Activated gamma-delta T cell (primary cell): ENCODE data around the gene MAS1L.

ENCODE experiments used
- DNase-seq: peaks from one replicate; lab custom pipeline; 2025; lab: John Stamatoyannopoulos, UW

The MAS1L gene

DNA sequence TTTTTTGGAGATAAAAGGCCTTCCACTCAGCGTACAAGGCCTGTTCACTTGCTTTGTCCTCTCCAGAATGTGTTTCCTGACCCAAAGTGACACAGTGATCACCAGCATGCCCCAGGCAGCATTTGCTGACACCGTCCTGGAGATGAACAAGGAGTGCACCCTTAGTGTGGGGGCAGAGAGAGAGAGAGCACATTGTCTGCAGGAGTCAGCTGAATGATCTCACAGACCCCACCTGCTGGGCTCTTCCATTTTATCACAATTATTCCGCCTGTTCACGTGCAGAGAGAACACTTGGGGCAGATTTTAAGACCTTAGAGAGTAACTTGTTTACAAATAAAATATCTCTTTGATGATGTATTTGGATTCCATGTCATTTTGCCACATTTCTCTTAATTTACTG, 22.4 kb upstream of the MAS1L start:
- no peak for DNase-seq

- DNase-seq = no peak
These were observed 22.0 kb upstream of the MAS1L start for GRCh38 chr6:29509711-29510110.

DNA sequence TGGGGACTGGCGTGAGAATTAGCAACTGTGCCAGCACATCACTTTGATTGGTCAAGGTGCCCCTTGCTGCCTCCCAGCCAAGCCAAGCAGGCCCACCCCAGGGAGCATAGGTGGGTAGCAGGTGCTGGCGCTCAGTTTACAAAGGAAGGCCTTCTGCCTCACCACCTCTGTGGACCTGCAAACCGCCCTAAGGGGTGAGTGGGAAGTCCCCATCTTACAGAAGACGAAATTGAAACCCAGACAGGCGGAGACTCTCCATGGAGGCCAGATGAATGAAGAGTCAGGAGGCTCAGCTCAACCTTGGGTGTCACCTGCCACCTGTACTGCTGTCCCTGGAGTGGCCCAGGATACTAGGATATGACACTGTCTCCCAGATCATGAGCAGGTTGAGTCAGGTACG, 21.5 kb upstream of the MAS1L start:
- no peak for DNase-seq

GRCh38 chr6:29507319-29507718, 19.6 kb upstream of the MAS1L start:
- DNase-seq = no peak

DNA sequence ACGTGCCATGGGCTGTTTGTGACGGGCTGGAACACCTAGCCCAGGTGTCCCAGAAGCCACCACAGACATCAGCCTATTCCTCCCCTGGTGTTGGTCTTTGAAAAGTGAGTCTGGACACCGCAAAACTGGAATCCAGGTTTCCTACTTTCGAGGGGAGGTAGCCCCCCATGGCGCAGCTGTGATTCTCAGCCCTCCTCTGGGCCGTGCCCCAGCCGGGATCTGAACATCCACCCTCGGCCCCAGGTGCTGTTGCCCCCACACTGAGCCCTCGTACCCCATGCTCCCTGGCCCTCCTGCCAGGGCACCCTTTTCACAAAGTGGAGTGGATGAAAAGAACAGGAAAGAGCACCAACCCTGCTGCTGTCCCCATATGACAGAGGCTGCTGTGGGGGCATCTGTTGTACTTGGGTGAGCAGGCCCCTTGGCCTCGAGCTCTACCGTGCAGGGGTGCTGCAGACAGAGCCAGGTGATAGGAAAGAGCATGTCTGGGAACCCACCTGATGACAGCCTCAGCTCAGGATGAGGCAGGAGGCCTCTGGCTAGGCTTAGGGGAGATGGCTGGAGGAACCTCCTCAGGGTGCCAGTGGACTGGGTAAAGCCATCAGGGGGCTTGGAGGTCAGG, 18.8 kb upstream of the MAS1L start:
- DNase-seq = no peak

DNA sequence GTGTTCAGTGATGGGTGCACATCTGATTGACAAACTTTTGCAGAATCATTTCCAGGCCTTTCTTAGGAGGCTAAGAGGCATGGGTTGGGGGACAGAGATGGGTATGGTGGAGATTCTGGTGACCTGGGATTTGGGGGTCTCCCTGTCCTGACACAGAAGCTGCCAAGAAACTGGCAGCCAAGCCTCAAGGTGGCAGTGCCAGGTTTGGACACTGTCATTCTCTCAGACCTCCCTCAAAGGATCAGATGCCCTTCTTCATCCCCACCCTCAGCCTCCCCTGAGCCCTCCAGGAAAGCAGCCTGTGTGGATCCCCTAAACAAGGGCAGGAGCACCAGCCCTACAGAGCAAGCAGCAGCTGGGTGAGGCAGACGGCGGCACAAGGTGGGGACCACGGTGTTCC, 18.1 kb upstream of the MAS1L start:
- no peak for DNase-seq

DNA sequence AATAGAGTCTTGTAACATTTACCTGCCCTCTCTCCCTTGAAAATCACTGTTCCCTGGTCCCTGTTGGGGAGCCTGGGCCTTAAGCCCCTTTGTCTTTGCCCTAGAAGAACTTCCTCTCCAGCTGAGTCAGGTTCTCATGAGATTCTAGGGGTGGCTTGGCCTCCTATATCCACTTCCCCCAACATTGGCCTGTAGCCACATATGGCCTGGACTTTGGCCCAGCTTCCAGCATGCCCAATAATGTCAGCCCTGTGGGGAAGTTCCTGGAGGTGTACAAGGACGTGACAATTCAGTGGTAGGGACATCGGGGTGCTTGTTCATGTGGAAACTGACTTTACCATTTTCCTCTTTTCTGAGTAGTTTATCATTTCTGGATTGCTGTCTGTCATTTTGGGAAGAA, 17.2 kb upstream of the MAS1L start:
- no peak for DNase-seq

- DNase-seq = no peak
These were observed 14.8 kb upstream of the MAS1L start for GRCh38 chr6:29502597-29502996.

DNA sequence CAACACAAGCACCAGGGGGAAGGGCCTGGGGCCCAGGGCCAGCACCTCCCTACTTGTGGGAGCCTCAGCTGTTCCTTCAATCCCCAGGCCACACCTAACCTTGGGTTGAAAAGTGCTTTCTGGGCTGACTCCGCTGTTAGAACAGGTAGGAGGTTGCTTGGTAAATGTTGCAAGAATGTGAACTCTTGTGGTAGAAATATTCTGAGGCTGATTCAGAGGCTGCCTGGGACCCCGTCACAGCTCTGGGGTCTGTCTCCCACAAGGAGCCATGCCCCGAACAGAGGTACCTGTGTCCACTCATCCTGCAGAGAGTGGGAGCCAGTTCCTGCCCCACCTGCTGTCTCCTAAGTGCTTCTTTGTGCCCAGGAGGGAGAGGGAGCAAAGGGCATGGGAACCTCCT, 14.4 kb upstream of the MAS1L start:
- DNase-seq = no peak

DNA sequence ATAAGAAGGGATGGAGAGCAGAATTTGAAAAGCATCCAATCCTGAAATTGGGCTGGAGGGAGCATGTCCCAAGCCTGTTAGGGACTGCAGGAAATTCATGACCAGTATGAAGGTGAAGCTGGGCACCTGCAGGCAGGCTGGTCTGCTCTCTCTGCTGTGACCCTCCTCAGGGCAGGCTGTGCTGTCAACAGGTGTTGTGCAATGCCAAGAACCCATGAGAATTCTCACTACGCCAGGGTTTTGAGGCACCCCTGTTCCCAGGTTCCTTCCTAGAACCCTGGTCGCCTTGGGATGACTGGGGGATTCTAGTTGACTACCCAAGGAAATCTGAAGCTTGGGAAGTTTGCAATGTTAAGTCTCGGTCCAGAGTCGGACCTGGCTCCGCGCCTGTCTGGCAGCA, 13.3 kb upstream of the MAS1L start:
- DNase-seq = no peak

DNA sequence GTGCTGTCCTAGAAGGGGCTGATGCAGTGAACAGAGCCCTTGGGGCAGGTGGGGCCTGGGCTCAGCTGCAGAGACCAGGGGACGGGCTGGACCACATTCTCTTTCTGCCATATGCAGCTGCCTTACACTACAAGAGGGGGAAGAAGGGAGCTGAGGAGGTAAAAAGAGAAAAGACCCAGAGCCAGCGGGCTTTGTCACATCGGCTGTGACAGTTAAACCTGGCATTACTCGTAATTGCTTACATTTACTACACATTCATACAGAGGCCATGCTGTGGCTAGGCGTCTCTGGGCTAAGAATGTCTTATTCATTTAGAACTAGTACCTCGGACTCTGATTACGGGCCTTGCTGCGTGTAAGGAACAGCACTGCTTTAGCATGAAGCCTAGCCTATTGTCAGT, 12.8 kb upstream of the MAS1L start:
- DNase-seq = no peak

DNA sequence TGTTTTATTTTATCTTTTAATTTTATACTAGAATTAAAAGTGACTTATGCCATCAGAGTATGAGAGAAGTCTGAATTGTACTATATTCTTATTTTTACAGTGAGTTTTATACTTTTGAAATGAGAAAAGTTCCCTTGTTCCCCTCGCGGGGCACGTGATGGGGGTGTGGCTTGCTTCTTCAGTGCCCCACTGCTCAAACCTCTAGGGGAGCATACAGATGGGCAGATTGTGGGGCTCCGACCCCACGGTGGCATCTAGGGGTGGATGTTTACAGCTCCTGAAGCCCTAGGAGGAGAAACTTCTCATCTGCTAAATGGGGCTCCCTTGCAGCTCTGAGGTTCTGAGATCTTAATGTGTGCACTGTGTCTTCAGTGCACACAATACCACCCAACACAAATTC, 11.9 kb upstream of the MAS1L start:
- DNase-seq = no peak

- DNase-seq = no peak
These were observed 9.2 kb upstream of the MAS1L start for GRCh38 chr6:29496961-29497360.

DNA sequence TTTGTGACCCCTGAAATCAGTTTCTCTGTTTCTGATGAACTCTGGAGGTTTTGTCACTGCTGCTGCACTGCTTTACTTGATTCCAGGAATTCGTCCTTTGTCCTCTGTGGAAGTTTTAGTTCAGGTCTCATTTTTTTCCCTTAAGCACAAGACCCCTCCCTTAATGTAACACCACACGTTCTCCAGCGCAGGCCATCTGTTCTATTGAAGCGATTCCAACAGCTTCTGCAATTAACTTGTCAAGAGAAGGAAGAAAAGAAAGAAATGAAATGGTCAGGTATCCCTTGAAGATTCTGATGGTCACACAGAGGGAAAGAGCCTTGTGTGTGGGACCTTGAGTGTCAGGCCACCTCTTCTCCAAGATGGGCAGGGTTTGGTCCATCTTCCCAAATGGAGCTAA, 7.8 kb upstream of the MAS1L start:
- DNase-seq = no peak

DNA sequence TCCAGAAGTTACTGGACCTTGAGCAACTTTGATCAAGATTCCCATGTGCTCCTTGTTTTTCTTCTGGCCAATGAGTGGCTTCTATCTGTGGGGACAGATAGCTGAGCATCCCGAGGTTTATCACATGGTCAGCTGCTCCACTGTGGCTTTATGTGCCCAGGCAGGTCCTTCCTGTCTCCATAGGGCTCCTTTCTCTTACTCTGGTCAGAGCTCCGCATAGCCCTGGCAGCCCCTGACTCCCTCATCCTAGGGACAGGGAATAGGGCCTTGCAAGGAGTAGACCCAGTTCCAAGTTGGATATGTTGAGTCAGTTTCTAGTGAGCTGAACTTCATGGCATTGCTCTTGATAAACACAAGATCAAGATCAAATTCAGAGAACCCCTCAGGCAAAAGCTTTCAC, 6.4 kb upstream of the MAS1L start:
- DNase-seq = no peak

DNA sequence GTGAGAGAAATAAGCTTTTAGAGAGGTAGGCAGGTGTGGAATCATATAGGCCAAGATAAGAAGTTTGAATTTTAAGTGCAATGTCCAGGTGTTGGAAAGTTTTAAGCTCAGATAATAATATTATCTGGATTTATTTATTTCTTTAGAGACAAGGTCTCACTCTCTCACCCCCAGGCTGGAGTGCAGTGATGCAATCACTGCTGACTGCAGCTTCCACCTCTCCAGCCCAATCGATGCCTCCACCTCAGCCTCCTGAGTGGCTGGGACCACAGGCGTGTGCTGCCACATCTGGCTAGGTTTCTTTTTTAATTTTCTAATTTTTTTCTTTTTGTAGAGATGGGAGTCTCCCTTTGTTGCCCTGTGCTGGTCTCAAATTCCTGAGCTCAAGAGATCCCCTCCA, 5.5 kb upstream of the MAS1L start:
- no peak for DNase-seq

DNA sequence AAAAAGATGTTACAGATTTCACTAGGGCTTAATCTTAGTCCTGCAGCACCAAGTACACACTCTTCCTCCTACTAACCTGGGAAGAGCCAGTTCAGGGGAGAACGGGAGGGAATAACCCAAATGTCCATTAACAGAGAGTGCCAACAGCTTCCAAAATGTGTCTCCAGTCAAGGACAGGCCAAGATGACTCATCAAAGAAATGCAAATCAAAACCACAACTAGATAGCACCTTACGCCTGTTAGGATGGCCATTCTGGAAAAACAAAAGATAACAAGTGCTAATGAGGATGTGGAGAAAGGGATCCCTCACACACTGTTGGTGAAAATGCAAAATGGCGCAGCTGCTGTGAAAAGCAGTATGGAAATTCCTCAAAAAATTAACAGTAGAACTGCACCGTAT, 3.8 kb upstream of the MAS1L start:
- DNase-seq = no peak

- no peak for DNase-seq
These were observed 2.8 kb upstream of the MAS1L start for GRCh38 chr6:29490552-29490951.

GRCh38 chr6:29490055-29490454, 2.3 kb upstream of the MAS1L start:
- no peak for DNase-seq

DNA sequence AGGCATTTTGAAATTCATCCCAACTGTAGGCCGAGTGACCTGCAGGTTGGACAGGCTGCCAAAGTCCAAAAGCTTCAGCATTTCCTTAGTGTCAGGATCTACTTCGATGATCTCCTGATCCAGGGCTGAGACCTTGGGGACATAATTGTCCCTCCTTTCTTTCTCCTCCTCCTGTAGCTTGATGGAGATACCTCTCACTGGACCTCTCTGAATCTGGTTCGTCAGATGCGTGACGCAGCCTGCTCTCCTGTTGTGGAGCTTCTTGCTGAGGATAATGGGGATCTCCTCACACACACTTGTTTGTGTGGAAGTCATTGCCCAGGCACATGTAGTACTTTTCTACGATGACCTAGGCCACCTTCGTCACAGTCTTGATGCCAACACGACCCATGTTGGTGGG, 1.5 kb upstream of the MAS1L start:
- DNase-seq = no peak

DNA sequence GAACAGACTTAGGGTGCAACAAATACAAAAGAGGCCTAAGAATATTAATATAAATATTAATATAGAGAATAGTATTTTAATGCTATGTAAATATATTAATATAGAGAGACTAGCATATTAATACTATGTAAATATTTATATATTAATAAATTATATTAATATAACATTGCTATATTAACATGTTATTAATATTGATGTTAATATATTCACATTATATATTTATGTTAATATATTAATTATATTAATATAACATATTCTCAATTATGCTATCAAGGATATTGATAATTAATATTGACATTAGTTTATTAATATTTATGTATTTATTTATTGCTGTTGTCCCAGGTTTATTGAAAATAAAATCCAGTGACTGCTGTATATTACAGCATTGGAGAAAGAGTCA, 1.1 kb upstream of the MAS1L start:
- DNase-seq = no peak

- no peak for DNase-seq
These were observed 625 bp downstream of the MAS1L start for GRCh38 chr6:29487131-29487530.

GRCh38 chr6:29486577-29486976, 1.2 kb downstream of the MAS1L start:
- no peak for DNase-seq

- no peak for DNase-seq
These were observed 4.0 kb downstream of the MAS1L start for GRCh38 chr6:29483735-29484134.

- DNase-seq = no peak
These were observed 4.6 kb downstream of the MAS1L start for GRCh38 chr6:29483186-29483585.
